T-helper 17 cell (primary cell): ENCODE data around the gene ZNF253. TPM values are rescaled to one million over a fixed set of nuclear protein-coding genes. Genes with fewer than 3 reads are reported as not detected.
A peak's percentile ranks its signal among the peaks of the same experiment; 100 is the strongest.
"Not testable (repeated sequence)": the region's sequence is repeated elsewhere in the genome, so short reads cannot be mapped to it uniquely, and the experiment has no call there.

Experiments
- ATAC-seq: fragments of 150-1000 bp; cut with Tn5 transposase; 2 replicates; pipeline ENCODE4 v1.10.0; 2021; ENCODE audit warnings: mild to moderate bottlenecking, moderate library complexity
- DNase-seq, 3 donors: peaks; one replicate each; pipeline versions ENCODE4 v3.0.0 to v3.0.0-alpha.2; 2020 to 2021
- H3K9me3 ChIP-seq: one replicate; pipeline ENCODE4 v1.7.0; 2013; ENCODE audit warnings: low read length, mild to moderate bottlenecking; ENCODE audit not compliant: control insufficient read depth, poor library complexity, severe bottlenecking
- H3K27ac Mint-ChIP-seq: one replicate; pipeline ENCODE4 v1.8.0; 2022; ENCODE audit warnings: mild to moderate bottlenecking, moderate library complexity, mixed read lengths
- H3K27me3 Mint-ChIP-seq: one replicate; pipeline ENCODE4 v1.8.0; 2022; ENCODE audit warnings: mixed read lengths
- H3K36me3 Mint-ChIP-seq: one replicate; pipeline ENCODE4 v1.8.0; 2022; ENCODE audit warnings: low read depth, mixed read lengths
- H3K4me1 Mint-ChIP-seq: one replicate; pipeline ENCODE4 v1.8.0; 2022; ENCODE audit warnings: mild to moderate bottlenecking, mixed read lengths
- H3K4me3 Mint-ChIP-seq: one replicate; pipeline ENCODE4 v1.8.0; 2022; ENCODE audit warnings: mild to moderate bottlenecking, moderate library complexity, mixed read lengths
- total RNA-seq, 4 donors: library from RNA in 2 of 4; stranded (reverse) in 2 of 4; gene quantifications; one replicate each; pipeline ENCODE4 v1.2.3 and lab custom pipeline; 2022 to 2026

The ZNF253 gene
- total RNA-seq, 2 donors from 2014 or later = 5.8 to 8.0 TPM

DNA sequence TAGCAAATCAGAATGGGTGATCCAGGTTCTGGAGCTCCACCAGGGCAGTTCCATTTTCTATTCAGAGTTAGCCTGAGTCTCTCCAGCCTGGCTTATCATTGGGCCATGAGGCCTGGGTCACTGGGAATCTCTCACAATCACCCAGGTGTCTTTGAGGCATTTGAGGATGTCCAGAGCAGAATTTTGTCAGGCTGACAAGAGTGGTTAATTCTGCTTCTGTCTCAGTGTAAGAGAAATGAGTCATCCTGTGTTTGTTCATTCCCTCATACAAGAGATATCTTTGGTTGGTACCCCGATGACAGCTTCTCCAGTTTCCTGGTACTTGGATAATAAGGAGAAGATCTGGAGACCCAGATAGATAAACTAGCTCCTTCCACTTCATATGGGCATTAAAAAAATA, 45.5 kb downstream of the ZNF253 start:
- H3K36me3 Mint-ChIP-seq = peaks cover 3% of the 10 kb centered on the region

DNA sequence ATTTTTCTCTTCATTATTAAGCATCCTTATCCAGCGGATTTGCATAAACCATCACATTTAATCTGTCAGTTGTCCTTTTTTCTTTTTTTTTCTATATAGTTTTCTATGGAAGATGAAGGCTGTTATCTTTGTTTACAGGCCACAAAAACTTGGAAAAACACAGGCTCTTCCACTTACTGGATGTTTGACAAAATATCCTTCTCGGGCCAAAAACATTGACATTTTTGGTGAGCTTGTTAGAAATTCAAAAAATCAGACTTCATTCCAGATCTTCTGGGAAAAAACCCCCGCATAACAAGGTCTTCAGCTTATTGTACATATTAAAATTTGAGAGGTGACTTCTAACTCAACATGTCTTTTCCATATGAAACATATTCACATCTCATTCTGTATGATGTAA, 48.9 kb downstream of the ZNF253 start:
- peaks cover 2% of the 10 kb centered on the region for H3K36me3 Mint-ChIP-seq
- DNase-seq = no peak
- no peak overlapping the region for H3K4me3 Mint-ChIP-seq
- H3K4me1 Mint-ChIP-seq = no peaks in the 10 kb centered on the region
- ATAC-seq = no peak
- H3K27ac Mint-ChIP-seq = no peak overlapping the region
- no peaks in the 10 kb centered on the region for H3K27me3 Mint-ChIP-seq
- no peaks in the 10 kb centered on the region for H3K9me3 ChIP-seq

More for the DNA sequence above, 45.5 kb downstream of the ZNF253 start:
- Mint-ChIP-seq H3K4me1 (no peaks in the 10 kb centered on the region), H3K4me3 (no peak overlapping the region), H3K27ac (no peak overlapping the region), H3K27me3 (no peaks in the 10 kb centered on the region)
- ATAC-seq (no peak), DNase-seq (no peak)
- no peaks in the 10 kb centered on the region for H3K9me3 ChIP-seq

GRCh38 chr19:19930417-19930816, 64.7 kb downstream of the ZNF253 start:
- peaks cover 23% of the 10 kb centered on the region for H3K9me3 ChIP-seq
- DNase-seq = peak in 1 of 3 donors; percentile 7

DNA sequence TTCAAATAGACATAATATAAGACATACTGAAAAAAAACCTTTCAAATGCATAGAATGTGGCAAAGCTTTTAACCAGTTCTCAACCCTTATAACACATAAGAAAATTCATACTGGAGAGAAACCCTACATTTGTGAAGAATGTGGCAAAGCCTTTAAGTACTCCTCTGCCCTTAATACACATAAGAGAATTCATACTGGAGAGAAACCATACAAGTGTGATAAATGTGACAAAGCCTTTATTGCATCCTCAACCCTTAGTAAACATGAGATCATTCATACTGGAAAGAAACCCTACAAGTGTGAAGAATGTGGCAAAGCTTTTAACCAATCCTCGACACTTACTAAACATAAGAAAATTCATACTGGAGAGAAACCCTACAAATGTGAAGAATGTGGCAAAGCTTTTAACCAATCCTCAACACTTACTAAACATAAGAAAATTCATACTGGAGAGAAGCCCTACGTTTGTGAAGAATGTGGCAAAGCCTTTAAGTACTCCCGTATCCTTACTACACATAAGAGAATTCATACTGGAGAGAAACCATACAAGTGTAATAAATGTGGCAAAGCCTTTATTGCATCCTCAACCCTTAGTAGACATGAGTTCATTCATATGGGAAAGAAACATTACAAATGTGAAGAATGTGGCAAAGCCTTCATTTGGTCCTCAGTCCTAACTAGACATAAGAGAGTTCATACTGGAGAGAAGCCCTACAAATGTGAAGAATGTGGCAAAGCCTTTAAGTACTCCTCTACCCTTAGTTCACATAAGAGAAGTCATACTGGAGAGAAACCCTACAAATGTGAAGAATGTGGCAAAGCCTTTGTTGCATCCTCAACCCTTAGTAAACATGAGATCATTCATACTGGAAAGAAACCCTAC, 68.0 kb downstream of the ZNF253 start:
- not testable (repeated sequence) for H3K36me3 Mint-ChIP-seq, ATAC-seq, H3K4me3 Mint-ChIP-seq, H3K27me3 Mint-ChIP-seq, H3K27ac Mint-ChIP-seq, H3K4me1 Mint-ChIP-seq, DNase-seq
- peaks cover 32% of the 10 kb centered on the region for H3K9me3 ChIP-seq

More at GRCh38 chr19:19930417-19930816, 64.7 kb downstream of the ZNF253 start:
- not testable (repeated sequence) for ATAC-seq, H3K27ac Mint-ChIP-seq, H3K4me1 Mint-ChIP-seq, H3K27me3 Mint-ChIP-seq, H3K36me3 Mint-ChIP-seq, H3K4me3 Mint-ChIP-seq

DNA sequence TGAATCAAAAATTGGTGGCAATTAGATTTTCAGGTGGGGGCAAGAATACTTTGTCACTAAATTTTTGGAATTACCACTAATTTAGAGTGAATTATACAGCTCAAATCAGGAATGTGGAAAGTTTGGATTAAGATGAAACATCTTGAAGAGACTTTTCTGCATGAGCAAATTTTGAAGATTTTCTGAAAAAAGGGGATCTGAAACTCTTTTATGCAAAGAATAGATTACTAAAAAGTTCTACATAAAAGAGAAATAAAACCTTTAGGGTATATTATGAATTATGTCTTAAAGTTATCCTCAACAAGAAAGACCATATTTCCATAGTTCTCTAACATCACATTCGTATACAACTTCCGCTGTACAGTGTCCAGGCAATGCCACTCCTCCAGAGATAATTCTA, 71.7 kb downstream of the ZNF253 start:
- no peak overlapping the region for H3K27ac Mint-ChIP-seq
- H3K9me3 ChIP-seq = peaks cover 42% of the 10 kb centered on the region
- peaks cover 6% of the 10 kb centered on the region for H3K36me3 Mint-ChIP-seq
- H3K27me3 Mint-ChIP-seq = no peaks in the 10 kb centered on the region
- no peaks in the 10 kb centered on the region for H3K4me1 Mint-ChIP-seq
- no peak for ATAC-seq
- DNase-seq = no peak
- H3K4me3 Mint-ChIP-seq = no peak overlapping the region

DNA sequence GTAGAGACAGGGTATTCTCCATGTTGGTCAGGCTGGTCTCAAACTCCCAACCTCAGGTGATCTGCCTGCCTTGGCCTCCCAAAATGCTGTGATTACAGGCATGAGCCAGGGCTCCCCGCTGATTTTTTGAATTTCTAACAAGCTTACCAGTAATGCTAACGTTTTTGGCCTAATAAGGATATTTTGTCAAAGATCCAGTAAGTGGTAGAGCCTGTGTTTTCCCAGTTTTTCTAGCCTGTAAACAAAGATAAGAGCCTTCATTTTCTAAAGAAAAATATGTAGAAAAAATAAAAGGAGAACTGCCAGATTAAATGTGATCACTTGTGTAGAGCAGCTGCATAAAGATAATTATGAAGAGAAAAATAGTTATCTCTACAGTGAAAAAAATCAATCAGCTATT, 72.8 kb downstream of the ZNF253 start:
- Mint-ChIP-seq H3K4me3 (no peak overlapping the region), H3K27ac (no peak overlapping the region), H3K27me3 (no peaks in the 10 kb centered on the region), H3K4me1 (no peaks in the 10 kb centered on the region), H3K36me3 (peaks cover 6% of the 10 kb centered on the region)
- DNase-seq = no peak
- ATAC-seq = no peak
- peaks cover 34% of the 10 kb centered on the region for H3K9me3 ChIP-seq

DNA sequence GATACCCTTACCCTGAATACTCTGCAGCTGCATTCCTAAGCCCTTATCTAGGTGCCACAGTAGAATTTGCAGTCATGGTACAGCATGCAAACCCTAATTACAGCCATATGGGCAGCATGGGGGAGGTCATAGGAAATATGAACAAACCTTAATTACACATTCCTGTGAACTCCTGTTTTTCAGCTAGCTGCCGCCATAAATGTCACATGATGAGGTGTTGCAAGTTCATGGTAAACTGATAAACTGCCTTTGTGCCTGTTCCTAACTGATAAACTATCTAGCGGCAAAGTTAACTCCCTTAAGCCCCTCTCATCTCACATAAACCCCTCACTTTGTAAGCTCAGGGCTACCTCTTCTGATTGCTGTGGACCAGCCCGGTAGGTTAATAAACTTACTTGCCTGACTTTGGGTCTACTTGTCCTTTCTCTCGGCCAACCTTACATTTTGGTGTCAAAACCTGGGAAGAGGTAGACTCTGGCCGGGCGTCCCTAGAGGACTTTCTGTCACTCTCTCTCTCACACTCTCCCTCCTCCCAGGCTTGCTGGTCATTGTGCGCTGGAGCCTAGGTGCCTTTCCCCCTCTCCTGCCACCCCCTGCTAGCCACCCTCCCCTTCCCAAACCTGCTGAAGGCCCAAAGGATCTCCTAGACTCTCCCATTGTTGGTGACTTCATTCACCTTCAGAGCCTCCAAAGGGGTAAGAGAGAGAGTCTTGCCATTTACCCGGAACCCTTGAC, 78.3 kb downstream of the ZNF253 start:
- Mint-ChIP-seq H3K4me3 (no peak overlapping the region), H3K27me3 (no peaks in the 10 kb centered on the region), H3K27ac (no peak overlapping the region), H3K4me1 (no peaks in the 10 kb centered on the region), H3K36me3 (no peaks in the 10 kb centered on the region)
- H3K9me3 ChIP-seq = peaks cover 12% of the 10 kb centered on the region
- DNase-seq (no peak), ATAC-seq (no peak)

Other genes with a start within 250 kb of the ZNF253 start
- gene PBX4, start 247.2 kb upstream of the ZNF253 start, total RNA-seq = 10 to 100 TPM; 49.7 to 58.4 TPM
- 10 to 100 TPM; 66.5 to 67.2 TPM for gene LPAR2, start 237.7 kb upstream of the ZNF253 start, total RNA-seq
- 10 to 100 TPM; 85.0 to 91.7 TPM for gene GMIP, start 222.2 kb upstream of the ZNF253 start, total RNA-seq
- 10 to 100 TPM; 91.4 to 98.8 TPM for gene ATP13A1, start 202.2 kb upstream of the ZNF253 start, total RNA-seq
- gene ZNF101, start 197.0 kb upstream of the ZNF253 start, total RNA-seq = 10 to 100 TPM; 56.0 to 56.1 TPM
- gene ZNF14, start 132.8 kb upstream of the ZNF253 start, total RNA-seq = 10 to 100 TPM; 18.7 to 22.5 TPM
- 10 to 100 TPM; 31.7 to 50.6 TPM for gene ZNF506, start 44.1 kb upstream of the ZNF253 start, total RNA-seq
- gene ZNF93, start 35.1 kb downstream of the ZNF253 start, total RNA-seq = 1 to 10 TPM; 3.9 to 4.4 TPM
- 1 to 10 TPM; 7.9 to 9.4 TPM for gene ZNF682, start 173.6 kb downstream of the ZNF253 start, total RNA-seq
- 1 to 10 TPM; 2.4 to 4.0 TPM for gene ZNF90, start 212.1 kb downstream of the ZNF253 start, total RNA-seq